HEK293T (cell line): Measurements from ENCODE around the gene LRRIQ3.

Experiments
- CTCF ChIA-PET: fragments of 350-600 bp; formaldehyde crosslinking; extraction: SDS; loops from one replicate; lab custom pipeline; 2021; ENCODE audit warnings: antibody characterized with exemption, inconsistent platforms; lab: Yijun Ruan, JAX
- POLR2A ChIA-PET: fragments of 350-600 bp; formaldehyde crosslinking; extraction: SDS; loops from one replicate; lab custom pipeline; 2020; ENCODE audit warnings: antibody characterized with exemption, inconsistent platforms; lab: Yijun Ruan, JAX
- DNase-seq: peaks from one replicate; pipeline ENCODE4 v3.0.0; 2012; ENCODE audit warnings: mixed read lengths; ENCODE audit errors: extremely low spot score
- ARNT ChIP-seq: fragments of 450-650 bp; IDR thresholded peaks from 2 replicates; pipeline ENCODE4 v1.6.1; 2017; ENCODE audit warnings: mild to moderate bottlenecking
- BHLHE40 ChIP-seq: fragments of 450-650 bp; IDR thresholded peaks from 2 replicates; pipeline ENCODE4 v1.6.1; 2016; ENCODE audit warnings: mild to moderate bottlenecking, moderate library complexity, borderline replicate concordance
- ELF4 ChIP-seq: fragments of 450-650 bp; IDR thresholded peaks from 2 replicates; pipeline ENCODE4 v1.6.1; 2017; ENCODE audit warnings: antibody characterized with exemption
- FOXA1 ChIP-seq: fragments of 450-650 bp; IDR thresholded peaks from 2 replicates; pipeline ENCODE4 v1.6.1; 2016; ENCODE audit warnings: mild to moderate bottlenecking
- FOXK2 ChIP-seq: fragments of 450-650 bp; IDR thresholded peaks from 2 replicates; pipeline ENCODE4 v1.6.1; 2016; ENCODE audit warnings: mild to moderate bottlenecking
- FOXM1 ChIP-seq: fragments of 450-650 bp; IDR thresholded peaks from 2 replicates; pipeline ENCODE4 v1.6.1; 2017; ENCODE audit warnings: mild to moderate bottlenecking, borderline replicate concordance
- L3MBTL2 ChIP-seq: fragments of 450-650 bp; conservative IDR thresholded peaks from 2 replicates; pipeline ENCODE4 v1.6.1; 2016; ENCODE audit warnings: mild to moderate bottlenecking
- LEF1 ChIP-seq: fragments of 450-650 bp; IDR thresholded peaks from 2 replicates; pipeline ENCODE4 v1.6.1; 2017; ENCODE audit warnings: mild to moderate bottlenecking, borderline replicate concordance
- NFRKB ChIP-seq: fragments of 450-650 bp; IDR thresholded peaks from 2 replicates; pipeline ENCODE4 v1.6.1; 2016; ENCODE audit warnings: mild to moderate bottlenecking, moderate library complexity
- SP1 ChIP-seq: fragments of 450-650 bp; IDR thresholded peaks from 2 replicates; pipeline ENCODE4 v1.6.1; 2017
- SUZ12 ChIP-seq: fragments of 450-650 bp; IDR thresholded peaks from 2 replicates; pipeline ENCODE4 v1.6.1; 2016; ENCODE audit warnings: mild to moderate bottlenecking
- TARDBP ChIP-seq: fragments of 450-650 bp; IDR thresholded peaks from 2 replicates; pipeline ENCODE4 v1.6.1; 2016
- ZNF384 ChIP-seq: fragments of 450-650 bp; IDR thresholded peaks from 2 replicates; pipeline ENCODE4 v1.6.1; 2016
- TF ChIP-seq, protein P1 (sequence below): fragments of 450-650 bp; IDR thresholded peaks from 2 replicates; pipeline ENCODE4 v1.6.1; 2016

LRRIQ3 gene

DNA sequence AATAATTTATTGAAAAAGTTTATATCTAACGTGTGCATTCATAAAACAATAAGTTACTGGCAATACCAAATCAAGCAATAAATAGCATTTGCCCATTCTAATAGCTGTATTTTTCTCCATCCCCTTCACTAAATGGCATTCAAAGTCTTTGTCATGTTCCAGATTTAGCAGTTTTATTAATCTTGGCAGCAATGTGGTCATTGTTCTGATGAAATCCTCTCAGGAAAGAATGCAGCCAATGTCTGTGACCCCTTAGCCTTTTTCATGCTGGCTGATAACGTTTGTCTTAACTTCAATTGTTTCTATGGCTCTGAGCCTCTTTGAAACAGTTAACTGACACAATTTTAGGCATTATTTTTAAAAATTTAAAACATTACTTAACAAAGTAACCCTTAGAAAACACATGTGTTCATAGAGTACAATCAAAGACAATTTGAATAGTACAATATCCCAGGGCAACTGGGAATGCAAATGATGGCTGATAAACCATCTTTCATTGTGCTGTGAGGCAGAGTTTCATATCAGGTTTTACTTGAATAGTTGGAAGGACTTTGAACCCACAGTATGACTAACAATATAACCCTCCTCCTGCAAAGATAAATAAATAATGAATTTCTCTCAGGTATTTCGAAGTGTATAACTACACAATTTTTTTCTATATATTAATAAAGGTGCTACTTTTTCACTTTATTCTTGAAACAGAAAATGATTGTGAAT is 217.5 kb downstream of the LRRIQ3 start:
- TF ChIP-seq FOXK2 (no peak), TARDBP (no peak), FOXA1 (no peak), ELF4 (no peak), BHLHE40 (no peak), ARNT (no peak), ZNF384 (no peak), L3MBTL2 (no peak)
- TF ChIP-seq, protein P1, sequence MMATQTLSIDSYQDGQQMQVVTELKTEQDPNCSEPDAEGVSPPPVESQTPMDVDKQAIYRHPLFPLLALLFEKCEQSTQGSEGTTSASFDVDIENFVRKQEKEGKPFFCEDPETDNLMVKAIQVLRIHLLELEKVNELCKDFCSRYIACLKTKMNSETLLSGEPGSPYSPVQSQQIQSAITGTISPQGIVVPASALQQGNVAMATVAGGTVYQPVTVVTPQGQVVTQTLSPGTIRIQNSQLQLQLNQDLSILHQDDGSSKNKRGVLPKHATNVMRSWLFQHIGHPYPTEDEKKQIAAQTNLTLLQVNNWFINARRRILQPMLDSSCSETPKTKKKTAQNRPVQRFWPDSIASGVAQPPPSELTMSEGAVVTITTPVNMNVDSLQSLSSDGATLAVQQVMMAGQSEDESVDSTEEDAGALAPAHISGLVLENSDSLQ = no peak
- ChIA-PET POLR2A (no interaction called here), CTCF (no interaction called here)
- no peak for DNase-seq

DNA sequence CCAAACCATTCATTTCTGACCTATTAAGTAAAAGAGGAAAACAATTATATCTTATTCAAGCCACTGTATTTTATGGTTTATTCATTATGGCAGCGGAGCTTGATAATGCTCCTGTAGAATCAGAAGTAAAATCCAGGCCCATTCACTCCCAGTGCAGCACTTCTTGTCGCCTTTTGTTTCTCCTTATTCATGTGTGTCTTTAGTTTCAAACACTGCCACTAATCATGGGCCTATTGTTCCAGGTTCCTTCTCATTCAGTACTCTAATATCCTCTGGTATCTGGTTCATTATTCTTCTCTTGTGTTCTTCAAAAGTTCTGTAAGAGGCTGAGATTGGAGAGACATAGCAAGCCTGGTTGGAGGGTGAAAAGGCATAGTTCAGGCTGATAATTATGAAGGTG is 218.3 kb downstream of the LRRIQ3 start:
- ChIA-PET CTCF (no interaction called here), POLR2A (no interaction called here)
- DNase-seq = no peak

DNA sequence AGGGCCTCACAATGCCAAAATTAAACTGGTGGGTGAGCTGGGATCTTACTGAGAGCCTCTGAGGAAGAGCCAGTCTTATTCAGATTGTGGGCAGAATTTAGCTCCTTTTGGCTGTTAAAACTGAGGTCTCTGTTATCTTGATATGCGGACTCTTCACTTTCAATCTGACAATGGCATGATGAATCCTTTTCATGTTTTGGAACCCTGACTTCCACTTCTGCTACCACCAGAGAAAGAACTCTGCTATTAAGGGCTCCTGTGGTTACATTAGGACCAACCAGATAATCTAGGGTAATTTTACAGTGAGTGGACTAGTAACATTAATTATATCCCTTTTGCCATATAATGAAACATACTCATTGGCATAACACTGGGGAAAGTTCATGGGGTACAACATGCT is 219.0 kb downstream of the LRRIQ3 start:
- no peak for TF ChIP-seq FOXA1
- no peak for TF ChIP-seq ELF4
- TF ChIP-seq, protein P1 = no peak
- TF ChIP-seq SP1 = no peak
- no peak for TF ChIP-seq SUZ12
- TF ChIP-seq ZNF384 = no peak
- TF ChIP-seq BHLHE40 = no peak
- no peak for TF ChIP-seq ARNT
- POLR2A ChIA-PET = no interaction called here
- no peak for DNase-seq
- CTCF ChIA-PET = no interaction called here

More for the DNA sequence above, 218.3 kb downstream of the LRRIQ3 start:
- TF ChIP-seq FOXM1 = no peak
- no peak for TF ChIP-seq NFRKB
- TF ChIP-seq LEF1 = no peak
- TF ChIP-seq TARDBP = no peak
- TF ChIP-seq, protein P1 = no peak
- no peak for TF ChIP-seq FOXK2
- no peak for TF ChIP-seq ELF4
- no peak for TF ChIP-seq BHLHE40
- TF ChIP-seq SP1 = no peak
